Activated CD8-positive, alpha-beta memory T cell treated with anti-CD3 and anti-CD28 coated beads for 36 hours (primary cell): ENCODE measurements around the gene FARP2. TPM values are rescaled to one million over a fixed set of nuclear protein-coding genes. Genes with fewer than 3 reads are reported as not detected.

Experiments used
- CTCF ChIA-PET: fragments of 350-600 bp; sonication (Branson Sonifier 250); formaldehyde crosslinking; loops from one replicate; lab custom pipeline; 2021; ENCODE audit warnings: antibody characterized with exemption; lab: Charles Lee
- POLR2A ChIA-PET: fragments of 350-600 bp; sonication (Branson Sonifier 250); formaldehyde crosslinking; loops from one replicate; lab custom pipeline; 2021; ENCODE audit warnings: antibody characterized with exemption; lab: Charles Lee
- total RNA-seq, 2 experiments: library from RNA; stranded (reverse); gene quantifications; one replicate each; pipeline ENCODE4 v1.2.3, GENCODE V29; 2021

Gene FARP2
- total RNA-seq, 2 experiments from 2014 or later, result 35.5 to 35.9 TPM

DNA sequence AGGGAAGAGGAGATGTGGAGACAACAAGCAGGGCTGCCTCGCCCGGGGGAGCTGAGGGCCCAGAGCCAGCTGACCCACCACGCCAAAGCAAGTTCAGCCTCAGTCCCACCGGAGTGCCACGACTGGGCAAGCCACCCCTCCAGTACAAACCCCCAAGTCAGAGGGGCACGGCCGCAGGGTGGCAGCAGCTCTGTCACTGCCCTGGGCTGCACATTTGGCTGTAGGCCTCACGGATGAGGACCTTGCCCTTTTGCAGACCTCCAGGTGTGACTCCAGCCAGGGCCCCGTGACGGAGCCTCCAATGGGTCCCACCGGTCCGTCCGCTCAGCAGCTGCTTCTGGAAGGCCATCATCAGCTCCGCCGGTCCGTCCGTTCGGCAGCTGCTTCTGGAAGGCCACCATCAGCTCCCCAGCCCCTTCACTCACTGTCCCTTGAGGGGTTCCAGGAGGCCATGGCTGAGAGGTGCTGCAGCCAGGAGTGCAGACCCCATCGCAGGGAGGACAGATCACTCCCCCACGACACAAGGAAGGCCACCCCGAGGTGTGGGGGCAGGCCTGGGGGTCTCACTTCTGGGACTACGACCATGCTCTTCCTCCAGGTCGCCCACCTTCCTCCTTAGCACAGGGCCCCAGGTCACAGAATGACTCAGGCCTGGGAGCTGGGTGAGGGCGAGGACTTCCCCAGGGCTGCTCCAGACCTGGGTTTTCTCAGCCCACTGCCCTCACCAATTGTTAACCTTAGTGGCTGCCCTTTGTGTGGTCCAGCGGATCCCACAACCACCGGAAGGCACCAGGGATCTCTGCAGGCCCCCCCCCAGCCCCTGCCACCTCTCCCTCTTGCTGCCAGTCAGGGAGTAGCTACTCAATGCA lies 176.9 kb downstream of the FARP2 start:
- POLR2A ChIA-PET, result no interaction called here
- CTCF ChIA-PET, result no interaction called here

DNA sequence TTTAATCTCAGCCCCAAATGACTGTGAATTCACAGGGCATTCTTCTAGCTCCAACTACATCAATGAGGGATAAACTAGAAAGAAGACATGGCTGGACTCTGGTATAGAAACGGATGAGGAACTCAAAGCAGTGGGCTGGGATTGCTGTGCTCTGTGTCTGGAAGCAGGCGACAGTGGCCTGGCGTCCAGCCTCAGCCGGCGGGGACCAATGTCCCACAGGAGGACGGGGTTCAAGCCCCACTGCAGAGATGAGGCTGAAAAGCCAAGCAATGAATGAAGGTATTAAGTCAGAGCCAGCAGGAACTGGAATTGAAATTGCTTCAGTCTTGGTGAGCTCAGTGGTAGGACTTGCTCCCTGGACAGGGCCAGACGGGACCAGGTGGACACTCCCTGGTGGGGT lies 178.2 kb downstream of the FARP2 start:
- CTCF ChIA-PET, result no interaction called here

DNA sequence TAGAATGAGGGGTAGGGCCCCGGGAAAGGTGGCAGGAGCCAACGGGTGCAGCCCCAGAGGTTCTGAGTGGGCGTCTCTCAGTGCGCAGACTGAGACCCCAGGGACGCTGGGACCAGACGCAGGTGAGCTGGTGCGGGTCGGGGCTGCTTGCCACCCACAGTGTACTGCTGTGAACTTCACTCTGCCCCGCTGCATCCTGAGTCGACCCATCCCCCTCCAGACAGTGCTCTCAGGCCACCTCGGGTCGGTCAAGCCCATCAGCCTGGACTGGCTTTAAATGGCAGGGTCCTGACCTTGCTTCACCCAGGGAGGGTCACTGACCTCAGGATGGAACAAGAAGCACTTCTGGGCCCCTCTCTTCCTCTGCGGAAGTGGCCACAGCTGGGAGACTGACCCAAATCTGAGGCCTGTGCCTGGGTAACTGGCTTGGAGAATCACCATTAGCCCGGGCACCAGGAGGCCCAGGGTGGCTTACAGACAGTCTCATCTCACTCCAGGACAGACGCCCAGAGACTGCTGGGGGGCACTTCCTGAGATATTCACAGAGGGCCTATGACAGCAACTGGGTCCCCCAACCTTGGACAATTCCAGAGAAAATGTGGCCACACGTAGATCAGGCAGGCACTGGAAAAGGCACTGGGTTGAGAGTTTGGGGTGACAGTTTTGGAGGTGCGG lies 178.8 kb downstream of the FARP2 start:
- CTCF ChIA-PET, result no interaction called here
- POLR2A ChIA-PET, result no interaction called here

More for the DNA sequence above, 178.2 kb downstream of the FARP2 start:
- POLR2A ChIA-PET, result no interaction called here

DNA sequence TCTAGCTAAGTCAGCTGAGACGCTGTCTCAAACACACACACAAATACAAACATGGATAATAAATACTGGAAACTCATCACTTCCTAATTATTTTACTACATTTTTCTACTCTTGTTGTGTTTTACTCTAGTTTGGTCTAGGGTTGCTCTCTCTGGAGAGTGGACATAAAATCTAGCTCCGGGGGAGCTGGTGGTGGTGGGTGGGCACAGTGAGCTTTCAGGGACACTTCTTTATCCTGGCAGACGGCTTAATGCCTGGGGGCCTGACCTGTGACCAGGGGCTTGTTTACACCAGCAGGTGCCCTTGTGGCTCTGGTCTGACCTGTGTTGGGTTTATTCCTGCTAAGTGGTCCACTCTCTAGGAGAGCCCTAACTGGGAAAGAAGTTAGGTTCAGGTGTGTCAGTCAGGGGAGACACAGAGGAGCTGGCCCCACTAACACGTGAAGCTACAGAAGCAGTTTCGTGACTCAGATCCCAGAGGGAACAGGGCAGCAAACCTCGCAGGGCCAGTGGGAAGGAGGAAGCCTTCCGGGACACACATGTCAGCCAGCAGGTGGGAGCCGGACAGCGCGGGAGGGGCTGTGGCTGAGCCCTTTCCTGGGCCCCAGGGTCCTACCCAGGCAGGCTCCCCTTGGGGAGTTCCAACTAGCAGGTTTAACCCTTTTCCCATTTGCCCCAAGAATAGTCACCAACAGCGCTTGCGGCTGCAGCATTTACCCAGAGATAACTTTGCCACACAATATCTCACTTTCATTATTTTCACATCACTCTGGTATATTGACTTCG lies 180.0 kb downstream of the FARP2 start:
- POLR2A ChIA-PET, result no interaction called here
- CTCF ChIA-PET, result no interaction called here

DNA sequence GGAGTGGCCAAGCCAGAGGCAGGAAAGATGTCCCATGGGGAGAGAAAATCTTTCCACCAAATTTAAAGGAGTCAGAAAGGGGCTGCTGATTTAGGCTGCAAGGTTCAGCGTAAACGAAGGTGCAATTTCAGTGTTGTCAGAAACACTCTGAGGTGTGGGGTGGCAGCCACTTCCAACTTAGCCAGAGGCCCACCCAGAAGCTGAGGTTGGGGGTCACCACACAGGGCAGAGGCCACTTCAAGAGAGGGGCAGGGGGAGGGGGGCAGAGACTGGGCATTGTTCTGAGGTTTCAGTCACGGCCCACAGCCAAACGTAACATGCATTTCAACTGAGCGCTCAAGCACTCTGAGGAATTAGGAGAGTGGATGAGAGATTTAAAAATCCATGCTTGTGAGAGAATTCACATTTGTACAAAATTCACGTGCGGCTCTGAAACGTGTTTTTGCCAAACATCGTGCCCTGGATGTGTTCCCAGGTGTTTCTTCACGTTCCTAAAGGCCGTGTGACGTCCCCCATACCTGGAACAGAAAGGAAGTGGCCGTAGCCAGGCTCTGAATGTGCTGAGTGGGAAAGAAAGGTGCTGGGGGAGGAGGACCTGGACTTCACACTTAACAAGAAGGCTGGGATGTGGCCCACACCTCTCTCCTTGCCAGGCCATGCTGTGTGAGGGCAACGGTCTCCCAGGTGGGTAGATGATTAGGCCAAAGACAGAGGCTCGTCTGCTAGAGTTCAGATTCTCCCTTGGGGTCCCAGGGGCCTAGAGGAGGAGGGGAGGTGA lies 182.9 kb downstream of the FARP2 start:
- ChIA-PET CTCF (no interaction called here), POLR2A (no interaction called here)

DNA sequence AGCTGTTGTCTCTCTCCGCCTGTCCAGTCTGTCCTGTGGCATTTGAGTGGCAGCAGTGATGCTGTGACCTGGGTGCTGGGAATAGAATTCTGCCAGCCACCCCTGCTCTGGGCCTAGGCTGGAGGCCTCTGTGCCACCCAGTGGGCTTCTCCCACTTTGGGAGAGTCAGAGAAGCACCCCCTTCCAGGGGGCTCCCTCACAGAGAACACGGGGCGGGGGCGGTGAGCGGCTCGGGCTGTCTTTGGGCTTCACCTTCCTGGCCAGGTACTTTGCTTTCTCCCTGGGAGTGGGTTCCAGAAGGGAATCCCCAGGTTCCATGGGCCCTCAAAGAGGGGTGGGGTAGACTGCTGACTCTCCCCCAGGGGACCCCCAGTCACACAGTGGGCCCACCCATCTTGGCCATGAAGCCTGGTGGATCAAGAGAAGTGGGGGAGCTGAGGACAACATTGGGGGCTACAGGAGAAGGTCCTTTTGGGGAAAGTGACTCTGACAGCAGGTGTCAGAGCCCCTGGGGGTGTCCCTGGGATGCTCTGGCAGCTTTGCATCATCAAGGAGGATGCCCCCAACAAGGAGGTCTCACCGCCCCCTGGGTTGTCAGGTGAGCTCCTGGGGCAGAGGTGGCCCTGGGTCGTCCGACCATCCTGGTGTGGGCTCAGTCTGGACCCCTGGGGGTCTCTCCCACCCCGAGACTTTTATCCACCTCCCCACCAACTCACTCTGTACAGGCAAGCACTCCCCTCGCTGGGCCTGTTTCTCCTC lies 183.7 kb downstream of the FARP2 start:
- ChIA-PET CTCF (no interaction called here), POLR2A (no interaction called here)

DNA sequence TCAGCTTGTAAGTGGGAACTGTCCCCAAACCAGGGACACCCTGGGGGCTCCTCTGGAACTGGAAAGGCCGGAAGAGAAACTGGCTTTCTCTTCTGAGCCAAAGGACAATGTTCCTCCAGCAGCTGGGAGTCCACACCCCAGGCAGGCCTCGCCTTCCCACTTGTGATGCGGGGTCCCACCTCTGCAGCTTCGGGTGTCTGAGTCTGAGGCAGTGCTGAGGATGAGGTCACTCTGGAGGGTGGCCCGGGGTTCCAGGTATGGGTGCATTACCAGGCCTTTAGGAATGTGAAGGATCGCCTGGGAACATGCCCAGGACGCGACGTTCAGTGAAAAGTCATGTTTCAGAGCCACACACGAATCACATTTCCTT lies 184.3 kb downstream of the FARP2 start:
- CTCF ChIA-PET, result no interaction called here
- POLR2A ChIA-PET, result no interaction called here

DNA sequence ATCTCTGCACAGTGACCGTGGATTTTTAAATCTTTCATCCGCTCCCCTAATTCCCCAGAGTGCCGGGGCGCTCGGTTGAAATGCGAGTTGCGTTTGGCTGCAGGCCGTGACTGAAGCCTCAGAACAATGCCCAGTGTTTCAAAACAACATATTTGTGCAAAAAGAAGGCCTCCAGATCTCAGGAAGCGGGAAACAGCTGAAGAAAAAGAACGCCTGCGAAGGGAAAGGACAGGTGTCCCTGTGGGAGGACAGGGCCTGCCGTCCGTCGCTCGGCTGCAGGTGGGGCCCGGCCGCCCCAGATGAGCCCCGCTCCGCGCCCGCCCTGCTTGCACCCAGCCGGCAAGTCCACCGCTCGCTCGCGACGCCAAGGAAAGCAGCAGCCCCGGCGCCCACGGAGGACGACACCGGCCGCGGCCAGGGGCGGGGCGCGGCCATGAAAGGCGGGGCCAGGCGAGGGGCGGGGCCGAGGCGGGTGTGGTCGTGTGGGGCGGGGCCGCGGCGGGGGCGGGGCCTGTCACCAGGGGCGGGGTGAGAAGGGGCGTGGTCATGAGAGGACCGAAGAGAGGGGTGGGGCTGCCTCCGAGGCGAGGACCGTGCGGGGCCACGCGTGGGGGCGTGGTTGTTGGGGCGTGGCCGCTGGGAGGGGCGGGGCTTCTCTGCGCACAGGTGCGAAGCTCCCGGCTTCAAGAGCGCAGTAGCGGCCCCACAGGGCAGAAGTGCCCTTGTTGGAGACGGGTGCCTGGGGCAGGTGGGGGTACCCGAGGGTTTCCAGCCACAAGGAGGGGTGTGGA lies 184.9 kb downstream of the FARP2 start:
- ChIA-PET CTCF (interaction anchor here (0.6 kb wide), 1 partner anchor 83 kb away, joined by 3 read pairs; no protein-coding TSS in a partner anchor), POLR2A (no interaction called here)

DNA sequence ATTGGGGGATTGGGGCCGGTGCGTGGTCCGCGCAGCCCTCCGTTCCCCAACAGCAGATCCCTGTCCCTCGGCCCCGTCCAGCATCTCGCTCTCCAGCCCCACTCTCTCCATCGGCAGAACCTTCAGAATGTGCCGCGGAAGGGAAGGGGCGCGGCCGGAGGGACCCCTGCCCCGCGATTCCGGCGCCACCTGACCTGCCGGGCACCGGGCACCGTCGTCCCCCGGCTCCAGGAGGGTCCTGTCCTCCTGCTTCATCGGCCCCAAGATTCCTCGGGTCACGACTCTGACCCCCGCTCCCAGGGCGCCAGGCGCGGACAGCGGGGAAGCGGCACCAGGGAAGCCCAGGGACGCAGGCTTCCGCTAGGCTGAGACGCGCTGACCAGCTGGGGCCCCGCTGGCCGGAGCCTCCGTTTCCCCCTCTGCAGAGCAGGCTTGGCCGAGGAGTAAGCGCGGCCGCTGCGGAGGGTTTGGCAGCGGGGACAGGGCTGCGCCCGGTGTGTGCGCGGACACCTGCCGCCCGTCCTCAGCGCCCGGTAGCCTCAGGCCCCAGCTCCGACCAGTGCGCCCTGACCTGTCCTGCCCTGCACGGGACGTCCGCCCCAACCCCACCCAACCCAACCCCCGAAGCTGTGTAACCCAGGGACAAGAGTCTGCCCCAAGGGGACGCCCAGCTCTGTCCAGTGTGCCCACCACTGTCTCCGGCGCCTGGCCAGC lies 185.6 kb downstream of the FARP2 start:
- CTCF ChIA-PET, result no interaction called here
- POLR2A ChIA-PET, result no interaction called here

DNA sequence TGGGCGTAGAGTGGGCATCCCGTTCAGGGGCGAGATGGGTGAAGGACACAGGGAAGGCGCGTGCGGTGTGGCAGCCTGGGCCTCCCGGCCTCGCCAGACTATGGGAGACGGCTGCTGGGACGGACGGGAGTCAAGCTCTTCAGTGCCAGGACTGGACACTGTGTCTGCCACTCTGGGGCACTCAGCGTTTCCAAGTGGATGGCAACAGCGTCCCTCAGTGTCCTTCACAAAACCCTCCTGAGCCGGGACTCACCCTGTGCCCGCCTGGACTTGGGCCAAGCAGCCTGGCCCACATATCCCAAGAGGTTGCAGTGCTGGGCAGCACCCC lies 186.2 kb downstream of the FARP2 start:
- ChIA-PET CTCF (no interaction called here), POLR2A (no interaction called here)

Other genes with a start within 250 kb of the FARP2 start
- 10 to 100 TPM; 73.6 to 73.8 TPM for gene PASK, start 206.8 kb upstream of the FARP2 start, total RNA-seq
- 10 to 100 TPM; 90.2 to 92.0 TPM for gene PPP1R7, start 205.8 kb upstream of the FARP2 start, total RNA-seq
- 1 to 10 TPM; 3.1 to 4.0 TPM for gene ANO7, start 167.6 kb upstream of the FARP2 start, total RNA-seq
- 100 to 1,000 TPM; 293 to 310 TPM for gene HDLBP, start 40.6 kb upstream of the FARP2 start, total RNA-seq
- 100 to 1,000 TPM; 276 to 296 TPM for gene SEPTIN2, start 40.4 kb upstream of the FARP2 start, total RNA-seq
- gene STK25, start 152.3 kb downstream of the FARP2 start, total RNA-seq, result 100 to 1,000 TPM in 1 of 2 experiments, 10 to 100 TPM in 1; 97.6 to 113 TPM
- under 1 TPM in 1 of 2 experiments, not detected in 1; 0.06 TPM for gene BOK, start 202.5 kb downstream of the FARP2 start, total RNA-seq